ENCODE results near the gene MACF1. TPM values are rescaled to one million over a fixed set of nuclear protein-coding genes. Genes with fewer than 3 reads are reported as not detected.

Gene MACF1
- total RNA-seq, 2 donors from 2014 or later, result 154 to 355 TPM

- TF ChIP-seq POLR2A (IDR thresholded peaks at IDR 0.05), result no peak
- TF ChIP-seq, protein P1, sequence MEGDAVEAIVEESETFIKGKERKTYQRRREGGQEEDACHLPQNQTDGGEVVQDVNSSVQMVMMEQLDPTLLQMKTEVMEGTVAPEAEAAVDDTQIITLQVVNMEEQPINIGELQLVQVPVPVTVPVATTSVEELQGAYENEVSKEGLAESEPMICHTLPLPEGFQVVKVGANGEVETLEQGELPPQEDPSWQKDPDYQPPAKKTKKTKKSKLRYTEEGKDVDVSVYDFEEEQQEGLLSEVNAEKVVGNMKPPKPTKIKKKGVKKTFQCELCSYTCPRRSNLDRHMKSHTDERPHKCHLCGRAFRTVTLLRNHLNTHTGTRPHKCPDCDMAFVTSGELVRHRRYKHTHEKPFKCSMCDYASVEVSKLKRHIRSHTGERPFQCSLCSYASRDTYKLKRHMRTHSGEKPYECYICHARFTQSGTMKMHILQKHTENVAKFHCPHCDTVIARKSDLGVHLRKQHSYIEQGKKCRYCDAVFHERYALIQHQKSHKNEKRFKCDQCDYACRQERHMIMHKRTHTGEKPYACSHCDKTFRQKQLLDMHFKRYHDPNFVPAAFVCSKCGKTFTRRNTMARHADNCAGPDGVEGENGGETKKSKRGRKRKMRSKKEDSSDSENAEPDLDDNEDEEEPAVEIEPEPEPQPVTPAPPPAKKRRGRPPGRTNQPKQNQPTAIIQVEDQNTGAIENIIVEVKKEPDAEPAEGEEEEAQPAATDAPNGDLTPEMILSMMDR (IDR thresholded peaks at IDR 0.05), result no peak
- no peak for TF ChIP-seq POLR2AphosphoS5 (IDR thresholded peaks at IDR 0.05)
- no peak overlapping the region for H3K4me3 ChIP-seq
- no peak for DNase-seq (ENCODE audit: low spot score)
- no peaks in the 10 kb centered on the region for H3K9me3 ChIP-seq
- H3K27ac ChIP-seq, result peak overlapping the region; percentile 39 to 57
- H3K4me1 ChIP-seq (replicated peaks), result peaks cover 11% of the 10 kb centered on the region
- WGBS, result 77% methylated on average over 8 of the region's 8 CpGs
- intact Hi-C loops (cut with DNase I), result loop anchor here (5.0 kb wide), 3 partner anchors 57 to 213 kb away; no protein-coding TSS in a partner anchor
- no peaks in the 10 kb centered on the region for H3K36me3 ChIP-seq
- H3K27me3 ChIP-seq (replicated peaks; ENCODE audit: insufficient read depth), result no peaks in the 10 kb centered on the region
These were observed 10.0 kb upstream of the MACF1 start for GRCh38 chr1:39194398-39195051.

DNA sequence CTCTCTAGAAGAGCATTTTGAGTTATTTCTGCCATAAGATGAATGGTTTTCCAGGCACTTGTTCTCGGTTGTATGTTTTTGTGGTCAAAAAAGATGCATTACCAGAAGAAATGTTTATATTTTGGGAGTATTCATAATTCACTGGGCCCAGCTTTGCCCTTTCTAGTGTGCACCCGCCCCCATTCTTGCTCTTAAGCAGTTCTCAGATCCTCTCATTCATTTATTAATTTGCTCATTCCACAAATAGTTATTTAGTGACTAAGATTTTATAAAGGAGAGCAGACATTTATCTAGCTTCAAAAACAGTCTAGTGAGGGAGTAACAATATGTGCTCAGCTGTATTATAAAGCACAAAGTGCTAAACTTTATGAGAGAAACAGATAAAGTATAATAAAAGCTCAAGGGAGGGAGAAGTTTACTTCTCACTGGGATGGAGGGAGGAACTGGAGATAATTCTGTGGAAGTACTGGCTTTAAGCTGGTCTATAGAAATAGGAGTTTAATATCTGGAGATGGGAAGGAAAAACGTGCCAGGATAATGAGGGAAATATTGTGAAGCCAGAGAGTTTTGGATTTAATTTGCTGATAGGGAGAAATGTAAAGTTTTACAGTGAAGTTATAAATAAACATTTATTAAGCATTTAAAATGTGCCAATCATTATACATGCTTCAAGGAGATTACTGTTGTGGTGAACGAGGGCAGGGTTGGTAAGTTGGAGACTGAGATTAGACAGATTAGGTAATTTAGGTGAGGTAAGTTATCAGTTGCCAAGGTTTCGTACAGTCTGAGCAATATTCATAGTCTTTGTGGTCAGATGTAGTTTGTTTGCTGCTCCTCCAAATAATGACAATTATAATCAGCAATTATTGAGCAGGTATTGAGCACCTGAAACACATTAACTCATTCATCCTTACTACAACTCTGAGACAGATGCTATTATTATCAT, 9.1 kb upstream of the MACF1 start:
- Histone ChIP-seq H3K9me3 (no peaks in the 10 kb centered on the region), H3K36me3 (no peaks in the 10 kb centered on the region), H3K4me3 (no peak overlapping the region), H3K27ac (peak overlapping the region; percentile 39 to 57), H3K4me1 (replicated peaks) (peaks cover 11% of the 10 kb centered on the region), H3K27me3 (replicated peaks; ENCODE audit: insufficient read depth) (no peaks in the 10 kb centered on the region)
- 38% methylated on average over 5 of the region's 5 CpGs for WGBS
- no peak for DNase-seq (ENCODE audit: low spot score)
- intact Hi-C loops (cut with DNase I), result no loop called here
- no peak for TF ChIP-seq POLR2A (IDR thresholded peaks at IDR 0.05)
- peak; percentile 36 for TF ChIP-seq POLR2AphosphoS5 (IDR thresholded peaks at IDR 0.05)
- TF ChIP-seq, protein P1 (IDR thresholded peaks at IDR 0.05), result no peak

- TF ChIP-seq POLR2A (IDR thresholded peaks at IDR 0.05) (no peak), POLR2AphosphoS5 (IDR thresholded peaks at IDR 0.05) (no peak)
- TF ChIP-seq, protein P1 (IDR thresholded peaks at IDR 0.05), result no peak
- H3K9me3 ChIP-seq, result no peaks in the 10 kb centered on the region
- H3K27ac ChIP-seq, result peak overlapping the region; percentile 39 to 57
- no peaks in the 10 kb centered on the region for H3K27me3 ChIP-seq (replicated peaks; ENCODE audit: insufficient read depth)
- no peak overlapping the region for H3K4me3 ChIP-seq
- H3K36me3 ChIP-seq, result no peaks in the 10 kb centered on the region
- peaks cover 11% of the 10 kb centered on the region for H3K4me1 ChIP-seq (replicated peaks)
- WGBS, result 66% methylated on average over 6 of the region's 6 CpGs
- DNase-seq (ENCODE audit: low spot score), result no peak
- intact Hi-C loops (cut with DNase I), result no loop called here
These were observed 8.0 kb upstream of the MACF1 start for GRCh38 chr1:39196244-39197215.

DNA sequence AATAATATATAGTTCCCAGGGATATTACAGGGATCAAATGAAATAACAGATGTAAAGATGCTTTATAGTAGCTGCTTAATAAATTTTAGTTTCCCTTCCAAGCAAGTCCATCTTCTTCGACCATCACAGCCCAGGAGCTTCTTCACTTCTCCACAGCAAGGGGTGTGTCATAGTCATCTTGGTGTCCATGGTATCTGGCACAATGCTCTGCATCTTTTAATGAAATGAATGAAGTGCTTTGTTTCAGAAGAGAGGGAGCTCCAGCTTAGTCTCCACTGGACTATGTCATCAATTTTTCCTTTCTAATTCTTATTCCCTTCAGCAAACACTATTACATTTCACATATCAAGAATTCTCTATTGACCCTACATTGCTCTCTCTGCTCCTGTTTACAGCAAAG, 4.9 kb upstream of the MACF1 start:
- Histone ChIP-seq H3K36me3 (no peaks in the 10 kb centered on the region), H3K4me3 (no peak overlapping the region), H3K9me3 (no peaks in the 10 kb centered on the region), H3K4me1 (replicated peaks) (peaks cover 8% of the 10 kb centered on the region), H3K27me3 (replicated peaks; ENCODE audit: insufficient read depth) (no peaks in the 10 kb centered on the region), H3K27ac (no peak overlapping the region)
- TF ChIP-seq POLR2AphosphoS5 (IDR thresholded peaks at IDR 0.05) (no peak), POLR2A (IDR thresholded peaks at IDR 0.05) (no peak)
- TF ChIP-seq, protein P1 (IDR thresholded peaks at IDR 0.05), result no peak
- no peak for DNase-seq (ENCODE audit: low spot score)
- intact Hi-C loops (cut with DNase I), result no loop called here
- 89% methylated on average over 1 of the region's 1 CpG for WGBS

Data from prostate gland (tissue), 2 donors.